WTC11 (cell line): ENCODE measurements around the gene MAN2B2. TPM values are rescaled to one million over a fixed set of nuclear protein-coding genes. Genes with fewer than 3 reads are reported as not detected.

Source experiments
- ATAC-seq: fragments of 200-7000 bp; cut with Tn5 transposase; 2 replicates; pipeline ENCODE4 v1.10.0; 2021; ENCODE audit warnings: mild to moderate bottlenecking, moderate library complexity
- CTCF ChIA-PET: fragments of 300-600 bp; sonication (Branson Sonifier 250); formaldehyde crosslinking; loops from one replicate; lab custom pipeline; 2021; ENCODE audit warnings: antibody characterized with exemption; lab: Charles Lee
- POLR2A ChIA-PET: fragments of 350-600 bp; sonication (Branson Sonifier 250); formaldehyde crosslinking; loops from one replicate; lab custom pipeline; 2021; ENCODE audit warnings: antibody characterized with exemption; lab: Charles Lee
- DNase-seq: peaks from one replicate; pipeline ENCODE4 v3.0.0; 2021; ENCODE audit warnings: low spot score
- H3K27ac Mint-ChIP-seq: 2 replicates; pipeline ENCODE4 v1.8.0; 2021; ENCODE audit warnings: mixed read lengths
- H3K27me3 Mint-ChIP-seq: 2 replicates; pipeline ENCODE4 v1.8.0; 2021; ENCODE audit warnings: low read depth, mild to moderate bottlenecking, moderate library complexity, mixed read lengths
- H3K36me3 Mint-ChIP-seq: 2 replicates; pipeline ENCODE4 v1.8.0; 2021; ENCODE audit warnings: mixed read lengths
- H3K4me1 Mint-ChIP-seq: 2 replicates; pipeline ENCODE4 v1.8.0; 2022; ENCODE audit warnings: mixed read lengths
- H3K4me3 Mint-ChIP-seq: 2 replicates; pipeline ENCODE4 v1.8.0; 2021; ENCODE audit warnings: mild to moderate bottlenecking, moderate library complexity, mixed read lengths
- H3K9me3 Mint-ChIP-seq: 2 replicates; pipeline ENCODE4 v1.8.0; 2021; ENCODE audit warnings: mixed read lengths
- ATF1 ChIP-seq: sonication (generic); formaldehyde crosslinking; IDR thresholded peaks from 2 replicates; pipeline ENCODE4 v1.8.1; 2023; ENCODE audit warnings: mild to moderate bottlenecking, moderate library complexity, missing genetic modification reagents
- ATF6 ChIP-seq: sonication (generic); formaldehyde crosslinking; IDR thresholded peaks from 2 replicates; pipeline ENCODE4 v1.8.1; 2023; ENCODE audit warnings: mild to moderate bottlenecking, missing genetic modification reagents
- CREB1 ChIP-seq: sonication (generic); formaldehyde crosslinking; IDR thresholded peaks from 2 replicates; pipeline ENCODE4 v1.8.0; 2023; ENCODE audit warnings: mild to moderate bottlenecking, missing genetic modification reagents
- HMGA2 ChIP-seq: fragments of 250-450 bp; sonication (Bioruptor Pico); IDR thresholded peaks from 2 replicates; pipeline ENCODE4 v1.4.0; 2021; ENCODE audit warnings: mild to moderate bottlenecking, moderate library complexity
- JAZF1 ChIP-seq: fragments of 250-450 bp; sonication (Bioruptor Pico); IDR thresholded peaks from 2 replicates; pipeline ENCODE4 v1.9.0; 2021; ENCODE audit warnings: moderate library complexity, mild to moderate bottlenecking, inconsistent platforms
- JUN ChIP-seq: sonication (generic); formaldehyde crosslinking; IDR thresholded peaks from 2 replicates; pipeline ENCODE4 v1.8.0; 2023; ENCODE audit warnings: mild to moderate bottlenecking, missing genetic modification reagents
- MYBL2 ChIP-seq: sonication (generic); formaldehyde crosslinking; IDR thresholded peaks from 2 replicates; pipeline ENCODE4 v1.8.1; 2023; ENCODE audit warnings: mild to moderate bottlenecking, moderate library complexity, missing genetic modification reagents
- NFE2L1 ChIP-seq: sonication (generic); formaldehyde crosslinking; IDR thresholded peaks from 2 replicates; pipeline ENCODE4 v1.8.1; 2023; ENCODE audit warnings: missing genetic modification reagents
- ZBTB21 ChIP-seq: sonication (generic); formaldehyde crosslinking; IDR thresholded peaks from 2 replicates; pipeline ENCODE4 v1.8.1; 2023; ENCODE audit warnings: mild to moderate bottlenecking, missing genetic modification reagents, borderline replicate concordance
- total RNA-seq: library from RNA; stranded (reverse); gene quantifications from 3 replicates; pipeline ENCODE4 v1.2.3, GENCODE V29; 2021
- TF ChIP-seq, protein P1 (sequence below): fragments of 250-450 bp; sonication (Bioruptor Pico); IDR thresholded peaks from 2 replicates; pipeline ENCODE4 v1.9.0; 2021; ENCODE audit warnings: moderate library complexity, mild to moderate bottlenecking, inconsistent platforms, borderline replicate concordance
- TF ChIP-seq, protein P2 (sequence below): fragments of 250-450 bp; sonication (Bioruptor Pico); conservative IDR thresholded peaks from 2 replicates; pipeline ENCODE4 v1.9.0; 2021; ENCODE audit warnings: mild to moderate bottlenecking
- TF ChIP-seq, protein P3 (sequence below): sonication (generic); formaldehyde crosslinking; IDR thresholded peaks from 2 replicates; pipeline ENCODE4 v1.8.0; 2023; ENCODE audit warnings: missing genetic modification reagents, mild to moderate bottlenecking, borderline replicate concordance

The MAN2B2 gene
- total RNA-seq, 1 experiment from 2014 or later = 6.3 TPM

DNA sequence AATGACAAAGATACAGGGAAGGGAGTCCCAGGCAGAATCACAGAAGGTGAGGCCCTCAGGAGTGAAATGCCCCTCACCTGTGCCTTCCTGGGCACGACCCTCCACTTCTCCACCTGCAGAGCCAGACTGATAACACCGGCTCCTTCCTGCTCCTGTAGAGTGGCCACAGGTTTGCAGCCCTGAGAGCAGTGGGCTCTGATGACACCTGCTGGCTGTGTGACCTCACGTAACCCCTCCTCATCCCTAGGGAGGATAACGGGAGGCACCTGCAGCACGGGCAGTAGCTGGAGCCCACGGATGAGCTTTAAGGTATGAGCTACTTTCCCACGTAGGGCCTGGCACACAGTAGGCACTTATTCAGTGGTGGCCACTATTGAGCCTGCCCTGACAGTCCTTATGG, 25.5 kb upstream of the MAN2B2 start:
- ChIA-PET POLR2A (no interaction called here), CTCF (interaction anchor here (0.5 to 4.7 kb wide), 25 partner anchors 11 to 586 kb away, joined by 3 to 42 read pairs (median 4); partner anchors contain the start of genes MAN2B2 and PPP2R2C)
- DNase-seq (no peak), ATAC-seq (peak; percentile 62)
- no peak for TF ChIP-seq NFE2L1
- no peak for TF ChIP-seq ATF1 (CRISPR knock-in tag)
- TF ChIP-seq, protein P1, sequence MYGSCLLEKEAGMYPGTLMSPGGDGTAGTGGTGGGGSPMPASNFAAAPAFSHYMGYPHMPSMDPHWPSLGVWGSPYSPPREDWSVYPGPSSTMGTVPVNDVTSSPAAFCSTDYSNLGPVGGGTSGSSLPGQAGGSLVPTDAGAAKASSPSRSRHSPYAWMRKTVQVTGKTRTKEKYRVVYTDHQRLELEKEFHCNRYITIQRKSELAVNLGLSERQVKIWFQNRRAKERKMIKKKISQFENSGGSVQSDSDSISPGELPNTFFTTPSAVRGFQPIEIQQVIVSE = no peak
- no peak for TF ChIP-seq JUN (CRISPR knock-in tag)
- TF ChIP-seq, protein P2, sequence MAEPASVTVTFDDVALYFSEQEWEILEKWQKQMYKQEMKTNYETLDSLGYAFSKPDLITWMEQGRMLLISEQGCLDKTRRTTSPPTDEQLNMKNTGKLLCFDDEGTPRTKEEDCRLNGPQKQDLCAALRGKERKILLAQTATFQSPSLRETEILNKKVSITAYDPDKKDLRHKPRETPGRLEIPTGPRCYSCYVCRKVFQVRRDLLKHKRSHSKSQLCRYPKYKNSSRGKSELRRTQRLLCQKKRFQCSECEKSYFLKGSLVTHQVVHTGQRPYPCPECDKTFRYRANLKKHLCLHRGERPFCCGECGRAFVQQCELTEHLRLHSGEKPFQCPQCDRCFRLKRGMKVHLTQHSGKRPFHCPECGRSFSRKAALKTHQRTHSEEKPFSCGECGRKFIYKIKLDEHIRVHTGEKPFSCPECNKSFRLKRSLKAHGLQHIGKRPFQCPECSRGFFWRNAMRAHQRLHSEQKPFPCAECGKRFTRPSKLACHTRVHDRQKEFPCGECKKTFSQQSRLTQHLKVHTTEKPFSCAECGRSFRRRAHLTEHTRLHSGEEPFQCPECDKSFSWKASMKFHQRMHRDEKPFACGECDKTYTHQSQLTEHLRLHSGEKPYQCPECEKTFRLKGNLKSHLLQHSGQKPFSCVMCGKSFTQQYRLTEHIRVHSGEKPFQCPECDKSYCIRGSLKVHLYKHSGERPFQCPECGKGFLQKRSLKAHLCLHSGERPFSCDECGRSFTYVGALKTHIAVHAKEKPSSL (CRISPR knock-in tag) = no peak
- TF ChIP-seq HMGA2 (CRISPR knock-in tag) = no peak
- TF ChIP-seq JAZF1 (CRISPR knock-in tag) = no peak
- Mint-ChIP-seq H3K9me3 (peaks cover 14% of the 10 kb centered on the region), H3K27ac (no peak overlapping the region), H3K4me3 (no peak overlapping the region), H3K4me1 (no peaks in the 10 kb centered on the region), H3K36me3 (0 out of 2 replicates have a peak, but pooled peaks cover 5% of the 10 kb centered on the region), H3K27me3 (peaks cover 27% of the 10 kb centered on the region)

DNA sequence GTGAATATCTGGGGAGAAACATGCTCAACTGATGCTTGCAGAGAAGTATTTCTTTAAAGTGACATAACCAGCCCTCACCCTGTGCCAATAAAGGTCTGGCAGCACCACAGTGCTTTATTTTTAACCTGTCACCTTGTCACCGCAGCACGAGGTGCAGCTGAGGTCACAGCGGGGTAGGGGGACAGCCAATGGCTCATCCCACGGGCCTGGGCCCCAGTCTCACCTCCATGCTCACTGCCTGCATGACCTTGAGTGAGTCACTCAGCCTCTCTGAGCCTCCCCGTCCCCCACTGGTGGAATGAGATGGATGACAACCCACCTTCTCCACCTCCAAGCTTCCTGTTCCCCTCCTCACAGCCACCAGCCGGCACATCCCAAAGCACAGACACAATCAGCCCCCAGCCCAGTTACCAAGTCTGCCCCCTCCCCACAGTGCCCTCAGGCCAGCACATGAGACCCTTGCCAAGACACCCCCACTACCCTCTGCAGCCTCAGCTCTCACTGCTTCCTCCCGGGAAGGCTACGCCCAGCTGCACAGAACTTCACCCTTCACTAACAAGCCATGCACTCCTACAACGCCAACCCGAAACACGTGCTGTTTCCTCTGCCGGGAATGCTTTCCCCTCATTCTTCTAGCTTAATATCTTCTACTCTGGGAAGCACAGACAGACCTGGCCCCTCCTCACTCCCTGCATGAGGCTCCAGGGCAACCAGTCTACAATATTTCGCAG, 24.9 kb upstream of the MAN2B2 start:
- POLR2A ChIA-PET = no interaction called here
- no peak for DNase-seq
- H3K4me3 Mint-ChIP-seq = no peak overlapping the region
- 0 out of 2 replicates have a peak, but pooled peaks cover 5% of the 10 kb centered on the region for H3K36me3 Mint-ChIP-seq
- H3K9me3 Mint-ChIP-seq = peaks cover 14% of the 10 kb centered on the region
- no peaks in the 10 kb centered on the region for H3K4me1 Mint-ChIP-seq
- peaks cover 27% of the 10 kb centered on the region for H3K27me3 Mint-ChIP-seq
- CTCF ChIA-PET = interaction anchor here (0.5 to 4.7 kb wide), 25 partner anchors 11 to 587 kb away, joined by 3 to 42 read pairs (median 4); partner anchors contain the start of genes MAN2B2 and PPP2R2C
- ATAC-seq = no peak
- H3K27ac Mint-ChIP-seq = no peak overlapping the region
- TF ChIP-seq CREB1 (CRISPR knock-in tag) (no peak), ZBTB21 (CRISPR knock-in tag) (no peak), MYBL2 (CRISPR knock-in tag) (no peak), ATF6 (CRISPR knock-in tag) (no peak)
- TF ChIP-seq, protein P3, sequence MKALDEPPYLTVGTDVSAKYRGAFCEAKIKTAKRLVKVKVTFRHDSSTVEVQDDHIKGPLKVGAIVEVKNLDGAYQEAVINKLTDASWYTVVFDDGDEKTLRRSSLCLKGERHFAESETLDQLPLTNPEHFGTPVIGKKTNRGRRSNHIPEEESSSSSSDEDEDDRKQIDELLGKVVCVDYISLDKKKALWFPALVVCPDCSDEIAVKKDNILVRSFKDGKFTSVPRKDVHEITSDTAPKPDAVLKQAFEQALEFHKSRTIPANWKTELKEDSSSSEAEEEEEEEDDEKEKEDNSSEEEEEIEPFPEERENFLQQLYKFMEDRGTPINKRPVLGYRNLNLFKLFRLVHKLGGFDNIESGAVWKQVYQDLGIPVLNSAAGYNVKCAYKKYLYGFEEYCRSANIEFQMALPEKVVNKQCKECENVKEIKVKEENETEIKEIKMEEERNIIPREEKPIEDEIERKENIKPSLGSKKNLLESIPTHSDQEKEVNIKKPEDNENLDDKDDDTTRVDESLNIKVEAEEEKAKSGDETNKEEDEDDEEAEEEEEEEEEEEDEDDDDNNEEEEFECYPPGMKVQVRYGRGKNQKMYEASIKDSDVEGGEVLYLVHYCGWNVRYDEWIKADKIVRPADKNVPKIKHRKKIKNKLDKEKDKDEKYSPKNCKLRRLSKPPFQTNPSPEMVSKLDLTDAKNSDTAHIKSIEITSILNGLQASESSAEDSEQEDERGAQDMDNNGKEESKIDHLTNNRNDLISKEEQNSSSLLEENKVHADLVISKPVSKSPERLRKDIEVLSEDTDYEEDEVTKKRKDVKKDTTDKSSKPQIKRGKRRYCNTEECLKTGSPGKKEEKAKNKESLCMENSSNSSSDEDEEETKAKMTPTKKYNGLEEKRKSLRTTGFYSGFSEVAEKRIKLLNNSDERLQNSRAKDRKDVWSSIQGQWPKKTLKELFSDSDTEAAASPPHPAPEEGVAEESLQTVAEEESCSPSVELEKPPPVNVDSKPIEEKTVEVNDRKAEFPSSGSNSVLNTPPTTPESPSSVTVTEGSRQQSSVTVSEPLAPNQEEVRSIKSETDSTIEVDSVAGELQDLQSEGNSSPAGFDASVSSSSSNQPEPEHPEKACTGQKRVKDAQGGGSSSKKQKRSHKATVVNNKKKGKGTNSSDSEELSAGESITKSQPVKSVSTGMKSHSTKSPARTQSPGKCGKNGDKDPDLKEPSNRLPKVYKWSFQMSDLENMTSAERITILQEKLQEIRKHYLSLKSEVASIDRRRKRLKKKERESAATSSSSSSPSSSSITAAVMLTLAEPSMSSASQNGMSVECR (CRISPR knock-in tag) = no peak
